ENCODE data around the gene LRRC2. TPM values are rescaled to one million over a fixed set of nuclear protein-coding genes. Genes with fewer than 3 reads are reported as not detected.
A peak's percentile ranks its signal among the peaks of the same experiment; 100 is the strongest.

The LRRC2 gene
- total RNA-seq, 1 donor from 2014 or later = 2.0 TPM

DNA sequence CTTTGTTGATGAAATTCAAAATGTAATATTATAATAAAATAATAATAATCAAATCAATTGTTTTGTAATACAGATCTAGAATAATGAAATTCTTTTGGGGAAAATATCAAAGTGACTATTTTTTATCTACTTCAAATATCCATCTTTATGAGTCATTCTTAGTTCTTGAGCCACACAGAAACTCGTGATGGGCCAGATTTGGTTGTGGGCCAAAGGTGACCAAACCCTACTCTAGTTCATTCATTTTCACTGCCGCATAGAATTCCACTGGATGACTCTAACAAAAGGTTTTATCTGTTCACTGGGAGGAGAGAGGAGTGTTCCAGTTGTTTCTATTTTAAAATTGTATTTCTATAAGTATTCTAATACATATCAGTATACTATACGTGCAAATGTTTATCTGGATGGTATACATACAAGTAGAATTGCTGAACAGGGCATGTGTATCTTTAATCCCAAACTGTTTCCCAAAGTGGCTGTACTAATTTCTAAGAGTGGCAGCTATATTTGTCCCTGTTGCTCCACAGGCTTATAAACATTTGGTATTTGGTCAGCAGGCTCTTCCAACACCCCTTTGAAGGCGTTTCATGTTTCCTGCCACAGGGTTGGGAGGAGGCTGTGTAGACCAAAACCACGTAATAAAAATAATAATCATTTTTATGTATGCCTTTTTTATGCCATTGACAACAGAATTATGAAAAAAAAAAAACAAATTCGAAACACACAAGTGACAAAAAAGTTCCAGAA is 75.6 kb downstream of the LRRC2 start:
- no peak overlapping the region for H3K4me3 ChIP-seq
- intact Hi-C loops (cut with DNase I) = no loop called here

DNA sequence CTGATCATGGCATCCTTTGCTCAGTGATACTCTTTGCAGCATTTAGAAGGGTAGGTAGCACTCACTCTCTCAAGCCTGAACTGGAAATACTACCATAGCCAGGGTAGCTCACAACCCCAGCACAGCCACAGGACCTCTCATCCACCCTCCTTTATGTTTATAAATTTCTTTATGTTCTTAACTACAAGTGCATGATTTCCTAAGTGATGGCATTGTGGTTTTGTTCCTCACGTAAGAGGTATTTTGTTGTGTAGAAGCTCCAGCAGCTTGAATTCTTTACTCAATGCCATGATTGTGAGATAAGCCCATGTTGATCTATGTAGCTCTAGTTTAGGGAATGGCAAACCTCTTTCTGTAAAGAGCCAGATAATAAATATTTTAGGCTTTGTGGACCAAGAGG is 76.2 kb downstream of the LRRC2 start:
- Histone ChIP-seq H3K4me3 (no peak overlapping the region), H3K27me3 (no peaks in the 10 kb centered on the region), H3K4me1 (peaks cover 4% of the 10 kb centered on the region), H3K36me3 (no peaks in the 10 kb centered on the region), H3K27ac (no peak overlapping the region), H3K9me3 (no peaks in the 10 kb centered on the region)
- TF ChIP-seq POLR2AphosphoS5 (IDR thresholded peaks at IDR 0.05; ENCODE audit: insufficient read depth in 1 of 2, low read depth in 1 of 2) (no peak), POLR2A (IDR thresholded peaks at IDR 0.05) (no peak)
- TF ChIP-seq, protein P1, sequence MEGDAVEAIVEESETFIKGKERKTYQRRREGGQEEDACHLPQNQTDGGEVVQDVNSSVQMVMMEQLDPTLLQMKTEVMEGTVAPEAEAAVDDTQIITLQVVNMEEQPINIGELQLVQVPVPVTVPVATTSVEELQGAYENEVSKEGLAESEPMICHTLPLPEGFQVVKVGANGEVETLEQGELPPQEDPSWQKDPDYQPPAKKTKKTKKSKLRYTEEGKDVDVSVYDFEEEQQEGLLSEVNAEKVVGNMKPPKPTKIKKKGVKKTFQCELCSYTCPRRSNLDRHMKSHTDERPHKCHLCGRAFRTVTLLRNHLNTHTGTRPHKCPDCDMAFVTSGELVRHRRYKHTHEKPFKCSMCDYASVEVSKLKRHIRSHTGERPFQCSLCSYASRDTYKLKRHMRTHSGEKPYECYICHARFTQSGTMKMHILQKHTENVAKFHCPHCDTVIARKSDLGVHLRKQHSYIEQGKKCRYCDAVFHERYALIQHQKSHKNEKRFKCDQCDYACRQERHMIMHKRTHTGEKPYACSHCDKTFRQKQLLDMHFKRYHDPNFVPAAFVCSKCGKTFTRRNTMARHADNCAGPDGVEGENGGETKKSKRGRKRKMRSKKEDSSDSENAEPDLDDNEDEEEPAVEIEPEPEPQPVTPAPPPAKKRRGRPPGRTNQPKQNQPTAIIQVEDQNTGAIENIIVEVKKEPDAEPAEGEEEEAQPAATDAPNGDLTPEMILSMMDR (IDR thresholded peaks at IDR 0.05) = no peak
- intact Hi-C loops (cut with DNase I) = no loop called here
- no peak for DNase-seq (ENCODE audit: extremely low spot score in 2 of 2)

More for the DNA sequence above, 75.6 kb downstream of the LRRC2 start:
- no peaks in the 10 kb centered on the region for H3K27me3 ChIP-seq
- no peak for DNase-seq (ENCODE audit: extremely low spot score in 2 of 2)
- H3K27ac ChIP-seq = no peak overlapping the region
- peaks cover 4% of the 10 kb centered on the region for H3K4me1 ChIP-seq
- no peaks in the 10 kb centered on the region for H3K36me3 ChIP-seq
- TF ChIP-seq, protein P1 (IDR thresholded peaks at IDR 0.05) = no peak
- TF ChIP-seq POLR2AphosphoS5 (IDR thresholded peaks at IDR 0.05; ENCODE audit: insufficient read depth in 1 of 2, low read depth in 1 of 2) (no peak), POLR2A (IDR thresholded peaks at IDR 0.05) (no peak)
- no peaks in the 10 kb centered on the region for H3K9me3 ChIP-seq

DNA sequence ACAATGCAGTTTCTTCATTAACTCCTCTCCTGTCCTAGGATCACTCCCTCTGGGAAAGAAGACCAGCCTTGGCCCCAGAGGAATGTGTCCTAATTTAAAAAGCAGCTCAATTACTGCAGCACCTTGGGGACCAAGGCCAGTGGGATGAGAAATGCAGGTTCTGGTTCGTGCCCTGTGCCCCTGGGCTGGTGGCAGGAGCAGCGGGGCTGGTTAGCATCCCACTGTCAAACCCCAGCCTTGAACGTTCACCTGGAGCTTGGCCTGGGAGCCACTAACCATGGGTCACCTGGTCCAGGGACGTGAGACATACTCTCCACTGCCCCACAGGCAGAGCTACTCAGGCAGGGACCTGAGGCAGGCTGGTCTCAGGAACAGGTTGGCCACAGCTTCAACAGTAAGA is 76.7 kb downstream of the LRRC2 start:
- H3K36me3 ChIP-seq = no peaks in the 10 kb centered on the region
- peaks cover 4% of the 10 kb centered on the region for H3K4me1 ChIP-seq
- peak in 1 of 2 donors; percentile 49 for DNase-seq (ENCODE audit: extremely low spot score in 2 of 2)
- no peak overlapping the region for H3K27ac ChIP-seq
- intact Hi-C loops (cut with DNase I) = no loop called here
- H3K4me3 ChIP-seq = no peak overlapping the region
- no peaks in the 10 kb centered on the region for H3K27me3 ChIP-seq
- TF ChIP-seq, protein P1 (IDR thresholded peaks at IDR 0.05) = no peak
- no peaks in the 10 kb centered on the region for H3K9me3 ChIP-seq

DNA sequence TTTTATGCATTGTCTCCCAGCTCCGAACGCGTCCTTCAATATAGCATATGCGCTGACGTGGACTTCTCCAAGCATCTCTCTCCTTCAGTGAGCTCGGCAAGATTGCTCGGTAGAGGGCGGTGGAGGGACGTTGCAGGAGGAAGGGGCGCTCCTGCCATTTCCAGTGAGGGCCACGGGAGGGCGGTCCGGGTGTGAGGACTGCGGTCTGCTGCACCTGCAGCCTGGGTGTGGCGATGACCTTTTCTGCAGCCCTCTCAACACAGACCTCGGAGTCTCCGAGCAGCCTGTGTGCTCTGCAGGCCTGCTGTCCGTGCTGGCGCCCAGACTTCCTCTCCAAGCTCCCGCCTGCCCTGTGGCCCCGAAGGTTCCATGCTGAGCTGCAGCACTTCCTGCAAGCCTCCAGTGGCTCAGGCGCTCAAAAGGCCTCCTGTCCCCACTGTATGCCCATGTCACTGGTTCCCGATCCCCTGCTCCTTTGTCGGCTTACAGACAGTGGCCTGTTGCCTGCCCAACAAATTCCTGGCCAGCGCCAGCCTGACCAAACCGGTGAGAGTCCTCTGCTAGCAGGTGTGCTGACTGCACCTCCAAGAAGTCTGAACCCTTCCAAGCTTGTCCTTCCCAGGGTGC is 77.3 kb downstream of the LRRC2 start:
- TF ChIP-seq POLR2AphosphoS5 (IDR thresholded peaks at IDR 0.05; ENCODE audit: insufficient read depth in 1 of 2, low read depth in 1 of 2) = peak; percentile 28 to 49
- TF ChIP-seq POLR2A (IDR thresholded peaks at IDR 0.05) = no peak
- TF ChIP-seq, protein P1 (IDR thresholded peaks at IDR 0.05) = peak; percentile 63 to 98 (median 68)
- Histone ChIP-seq H3K36me3 (no peaks in the 10 kb centered on the region), H3K27me3 (no peaks in the 10 kb centered on the region), H3K4me1 (peaks cover 4% of the 10 kb centered on the region), H3K27ac (no peak overlapping the region), H3K4me3 (no peak overlapping the region), H3K9me3 (no peaks in the 10 kb centered on the region)
- peak; percentile 82 to 91 for DNase-seq (ENCODE audit: extremely low spot score in 2 of 2)
- intact Hi-C loops (cut with DNase I) = no loop called here

- intact Hi-C loops (cut with DNase I) = no loop called here
- H3K9me3 ChIP-seq = no peaks in the 10 kb centered on the region
Measured at GRCh38 chr3:46485779-46486175, 80.3 kb downstream of the LRRC2 start.

More at GRCh38 chr3:46485779-46486175, 80.3 kb downstream of the LRRC2 start:
- no peak for DNase-seq (ENCODE audit: extremely low spot score in 2 of 2)
- H3K4me1 ChIP-seq = peaks cover 4% of the 10 kb centered on the region
- H3K27ac ChIP-seq = no peak overlapping the region
- no peak for TF ChIP-seq POLR2AphosphoS5 (IDR thresholded peaks at IDR 0.05; ENCODE audit: insufficient read depth in 1 of 2, low read depth in 1 of 2)
- no peak for TF ChIP-seq POLR2A (IDR thresholded peaks at IDR 0.05)
- TF ChIP-seq, protein P1 (IDR thresholded peaks at IDR 0.05) = no peak
- no peaks in the 10 kb centered on the region for H3K27me3 ChIP-seq
- H3K36me3 ChIP-seq = no peaks in the 10 kb centered on the region
- no peak overlapping the region for H3K4me3 ChIP-seq
